HG02884 (cell line): Measurements from ENCODE around the gene M1AP.

Experiments
- ATAC-seq: cut with Tn5 transposase; IDR thresholded peaks from one replicate; pipeline ENCODE4 v1.9.1; 2021; ENCODE audit warnings: mild to moderate bottlenecking, moderate library complexity; ENCODE audit not compliant: unreplicated experiment

Gene M1AP

GRCh38 chr2:74648009-74648443 is at the start of gene M1AP:
Gene M1AP (minus strand): TSS chr2:74648330. CDS start chr2:74640275, 8,055 bp downstream.
- ATAC-seq, result no peak

- ATAC-seq, result no peak
Observed at GRCh38 chr2:74696829-74697228, 48.7 kb upstream of the M1AP start.

- ATAC-seq, result no peak
Observed at GRCh38 chr2:74695663-74696062, 47.5 kb upstream of the M1AP start.

GRCh38 chr2:74694281-74694680 is 46.2 kb upstream of the M1AP start:
- ATAC-seq, result no peak

- ATAC-seq, result no peak
Observed at GRCh38 chr2:74693668-74694067, 45.5 kb upstream of the M1AP start.

- ATAC-seq, result no peak
Observed at GRCh38 chr2:74693213-74693612, 45.1 kb upstream of the M1AP start.

GRCh38 chr2:74691929-74692328 is 43.8 kb upstream of the M1AP start:
- no peak for ATAC-seq

- peak; percentile 63 for ATAC-seq
Observed at GRCh38 chr2:74690571-74690970, 42.4 kb upstream of the M1AP start.

GRCh38 chr2:74689671-74690070 is 41.5 kb upstream of the M1AP start:
- no peak for ATAC-seq

GRCh38 chr2:74688881-74689280 is 40.8 kb upstream of the M1AP start:
- ATAC-seq, result no peak

- no peak for ATAC-seq
Observed at GRCh38 chr2:74685408-74685807, 37.3 kb upstream of the M1AP start.

GRCh38 chr2:74682501-74682900 is 34.4 kb upstream of the M1AP start:
- ATAC-seq, result no peak

GRCh38 chr2:74679615-74680014 is 31.5 kb upstream of the M1AP start:
- ATAC-seq, result no peak

- no peak for ATAC-seq
Observed at GRCh38 chr2:74676331-74676730, 28.2 kb upstream of the M1AP start.

- ATAC-seq, result no peak
Observed at GRCh38 chr2:74675090-74675489, 27.0 kb upstream of the M1AP start.

GRCh38 chr2:74673826-74674528 is 25.8 kb upstream of the M1AP start:
- no peak for ATAC-seq

- ATAC-seq, result no peak
Observed at GRCh38 chr2:74671479-74671878, 23.3 kb upstream of the M1AP start.

- no peak for ATAC-seq
Observed at GRCh38 chr2:74670263-74670662, 22.1 kb upstream of the M1AP start.

GRCh38 chr2:74668087-74668486 is 20.0 kb upstream of the M1AP start:
- ATAC-seq, result no peak

GRCh38 chr2:74659462-74659861 is 11.3 kb upstream of the M1AP start:
- no peak for ATAC-seq

GRCh38 chr2:74658516-74658915 is 10.4 kb upstream of the M1AP start:
- no peak for ATAC-seq

- ATAC-seq, result no peak
Observed at GRCh38 chr2:74655579-74655978, 7.4 kb upstream of the M1AP start.
